ENCODE results near the gene C2orf72.

C2orf72 gene

DNA sequence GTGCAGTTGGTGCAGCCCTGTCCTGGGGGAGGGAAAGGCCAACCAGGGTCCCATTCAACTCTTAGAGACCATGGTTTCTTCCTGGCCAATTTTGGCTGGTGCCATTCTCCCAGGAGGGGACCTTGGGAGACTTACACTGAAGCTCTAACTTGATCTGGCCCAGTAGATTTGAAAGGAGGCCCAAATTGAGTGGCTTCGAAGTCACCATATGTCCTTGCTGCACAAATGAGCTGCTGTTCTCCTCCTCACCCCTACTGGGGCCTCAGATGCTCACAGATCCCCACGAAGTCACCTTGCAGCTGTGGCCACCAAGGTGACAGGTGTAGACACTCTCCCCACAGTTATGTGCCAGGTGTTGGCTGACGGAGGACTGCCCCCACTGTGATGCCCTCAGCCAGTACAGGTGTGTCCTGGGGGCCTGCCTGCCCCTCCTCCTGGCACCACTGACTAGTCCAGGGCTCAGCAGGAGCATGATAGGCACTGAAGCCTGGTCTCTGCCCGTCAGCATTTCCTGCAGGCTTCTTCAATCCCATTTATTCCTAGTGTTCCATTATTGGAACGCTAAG is 4.7 kb upstream of the C2orf72 start:
- Histone ChIP-seq H3K27ac (ENCODE audit: insufficient read depth, low read depth, low read length, poor library complexity, severe bottlenecking) (no peak overlapping the region), H3K27me3 (ENCODE audit: control insufficient read depth, insufficient read depth, low read length, poor library complexity, severe bottlenecking) (peaks cover 48% of the 10 kb centered on the region), H3K4me3 (ENCODE audit: insufficient read depth, low read depth, low read length) (no peak overlapping the region), H3K4me1 (ENCODE audit: control insufficient read depth, insufficient read depth, low read length) (no peaks in the 10 kb centered on the region), H3K36me3 (ENCODE audit: control insufficient read depth, insufficient read depth, low read length) (no peaks in the 10 kb centered on the region), H3K9me3 (ENCODE audit: control insufficient read depth, low read length) (no peaks in the 10 kb centered on the region)
- WGBS, 2 experiments: 78 to 81% methylated on average over 5 of the region's 5 CpGs

DNA sequence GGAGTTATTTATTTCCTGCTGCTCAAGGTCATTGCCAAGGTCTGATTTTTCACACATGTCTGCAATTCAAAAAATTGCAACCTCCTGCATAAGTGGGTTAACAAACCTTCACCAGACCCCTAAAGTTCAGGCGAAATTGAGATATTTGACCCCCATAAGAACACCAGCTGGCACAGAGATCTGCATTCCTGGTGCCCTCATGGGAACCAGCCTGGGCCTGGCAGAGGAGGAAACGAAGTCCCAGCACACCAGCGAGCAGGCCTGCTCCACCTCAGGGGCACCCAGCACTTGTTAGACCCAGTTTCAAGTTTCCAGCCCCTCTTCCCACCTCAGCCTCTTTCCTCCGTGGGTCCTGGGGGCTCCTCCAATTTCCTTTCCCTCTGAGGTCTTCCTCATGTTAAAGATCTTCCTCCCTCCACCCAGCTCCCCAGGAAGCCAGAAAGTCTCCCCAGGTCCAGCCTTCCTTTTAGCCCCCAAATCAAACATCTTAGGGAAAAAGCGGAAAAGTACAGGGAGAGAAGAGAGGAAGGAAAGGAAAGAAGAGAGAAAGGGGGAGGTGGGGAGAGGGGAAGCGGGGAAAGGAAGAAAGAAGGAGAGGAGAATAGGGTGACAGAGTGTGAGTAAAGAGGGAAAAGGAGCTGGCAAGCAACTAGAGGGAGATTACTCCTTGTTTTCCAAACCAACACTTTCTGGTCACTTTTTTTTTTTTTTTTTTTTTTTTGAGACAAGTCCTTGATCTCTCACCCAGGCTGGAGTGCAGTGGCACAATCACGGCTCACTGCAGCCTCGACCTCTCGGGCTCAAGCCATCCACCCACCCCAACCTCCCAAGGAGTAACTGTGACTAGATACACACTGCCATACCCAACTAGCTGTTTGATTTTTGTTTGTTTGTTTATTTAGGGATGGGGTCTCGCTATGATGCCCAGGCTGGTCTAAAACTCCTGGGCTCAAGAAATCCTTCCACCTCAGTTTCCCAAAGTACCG is 3.9 kb upstream of the C2orf72 start:
- WGBS, 2 experiments: 82 to 89% methylated on average over 11 of the region's 11 CpGs
- H3K27me3 ChIP-seq (ENCODE audit: control insufficient read depth, insufficient read depth, low read length, poor library complexity, severe bottlenecking): peaks cover 54% of the 10 kb centered on the region
- H3K36me3 ChIP-seq (ENCODE audit: control insufficient read depth, insufficient read depth, low read length): no peaks in the 10 kb centered on the region
- no peaks in the 10 kb centered on the region for H3K4me1 ChIP-seq (ENCODE audit: control insufficient read depth, insufficient read depth, low read length)
- no peaks in the 10 kb centered on the region for H3K9me3 ChIP-seq (ENCODE audit: control insufficient read depth, low read length)
- H3K27ac ChIP-seq (ENCODE audit: insufficient read depth, low read depth, low read length, poor library complexity, severe bottlenecking): no peak overlapping the region
- no peak overlapping the region for H3K4me3 ChIP-seq (ENCODE audit: insufficient read depth, low read depth, low read length)

DNA sequence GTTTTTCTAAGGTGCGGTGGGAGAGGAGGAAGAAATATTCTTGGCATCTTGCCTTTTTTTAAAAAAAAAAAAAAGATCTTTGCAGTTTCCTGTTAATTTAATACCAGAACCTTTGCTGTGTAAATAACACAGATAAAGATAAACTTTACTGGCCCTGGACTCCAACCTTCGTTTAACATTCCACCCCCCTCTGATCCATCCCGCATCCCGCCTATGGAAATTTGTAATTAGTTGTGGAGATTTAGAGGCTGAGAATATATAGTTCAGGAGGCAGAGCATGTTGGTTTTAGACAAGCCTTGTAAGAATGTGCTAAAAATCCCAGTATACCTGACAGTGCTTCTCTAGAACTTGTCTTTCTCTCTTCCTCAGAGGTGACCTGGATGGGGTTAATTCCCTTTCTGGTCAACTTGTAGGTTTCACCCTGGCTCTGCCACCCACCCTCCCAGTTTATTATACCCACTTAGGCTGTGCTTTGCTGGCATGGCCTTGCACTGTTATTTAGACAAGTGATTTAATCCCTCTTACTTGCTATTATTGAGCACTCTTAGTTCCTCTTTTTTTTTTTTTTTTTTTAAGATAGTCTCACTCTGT is 2.9 kb upstream of the C2orf72 start:
- 73 to 93% methylated on average over 3 of the region's 4 CpGs for WGBS, 2 experiments
- Histone ChIP-seq H3K27ac (ENCODE audit: insufficient read depth, low read depth, low read length, poor library complexity, severe bottlenecking) (no peak overlapping the region), H3K4me3 (ENCODE audit: insufficient read depth, low read depth, low read length) (no peak overlapping the region), H3K4me1 (ENCODE audit: control insufficient read depth, insufficient read depth, low read length) (no peaks in the 10 kb centered on the region), H3K9me3 (ENCODE audit: control insufficient read depth, low read length) (no peaks in the 10 kb centered on the region), H3K36me3 (ENCODE audit: control insufficient read depth, insufficient read depth, low read length) (no peaks in the 10 kb centered on the region), H3K27me3 (ENCODE audit: control insufficient read depth, insufficient read depth, low read length, poor library complexity, severe bottlenecking) (peaks cover 63% of the 10 kb centered on the region)

DNA sequence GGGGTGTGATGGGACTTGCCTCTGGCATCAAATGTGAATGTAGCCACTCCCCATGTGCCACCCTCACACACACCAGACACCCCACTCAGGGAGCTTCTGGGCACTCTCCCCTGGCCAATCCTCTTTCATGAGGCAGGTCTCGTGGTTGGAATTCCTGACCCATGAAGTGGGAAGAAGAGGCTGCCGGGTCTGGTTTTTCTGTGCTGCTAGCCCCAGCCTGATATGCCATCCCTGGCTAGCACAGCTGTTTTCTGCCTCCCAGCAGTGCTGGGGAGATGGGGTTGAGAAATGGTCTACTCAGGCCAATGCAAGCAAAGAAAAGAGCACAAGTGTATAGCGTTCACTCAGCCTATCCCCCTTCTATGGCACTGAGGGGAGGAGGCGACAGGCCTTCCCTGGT is 1.2 kb upstream of the C2orf72 start:
- Histone ChIP-seq H3K4me1 (ENCODE audit: control insufficient read depth, insufficient read depth, low read length) (no peaks in the 10 kb centered on the region), H3K9me3 (ENCODE audit: control insufficient read depth, low read length) (no peaks in the 10 kb centered on the region), H3K27ac (ENCODE audit: insufficient read depth, low read depth, low read length, poor library complexity, severe bottlenecking) (no peak overlapping the region), H3K27me3 (ENCODE audit: control insufficient read depth, insufficient read depth, low read length, poor library complexity, severe bottlenecking) (peaks cover 80% of the 10 kb centered on the region), H3K36me3 (ENCODE audit: control insufficient read depth, insufficient read depth, low read length) (no peaks in the 10 kb centered on the region), H3K4me3 (ENCODE audit: insufficient read depth, low read depth, low read length) (no peak overlapping the region)
- 71 to 73% methylated on average over 4 of the region's 4 CpGs for WGBS, 2 experiments

DNA sequence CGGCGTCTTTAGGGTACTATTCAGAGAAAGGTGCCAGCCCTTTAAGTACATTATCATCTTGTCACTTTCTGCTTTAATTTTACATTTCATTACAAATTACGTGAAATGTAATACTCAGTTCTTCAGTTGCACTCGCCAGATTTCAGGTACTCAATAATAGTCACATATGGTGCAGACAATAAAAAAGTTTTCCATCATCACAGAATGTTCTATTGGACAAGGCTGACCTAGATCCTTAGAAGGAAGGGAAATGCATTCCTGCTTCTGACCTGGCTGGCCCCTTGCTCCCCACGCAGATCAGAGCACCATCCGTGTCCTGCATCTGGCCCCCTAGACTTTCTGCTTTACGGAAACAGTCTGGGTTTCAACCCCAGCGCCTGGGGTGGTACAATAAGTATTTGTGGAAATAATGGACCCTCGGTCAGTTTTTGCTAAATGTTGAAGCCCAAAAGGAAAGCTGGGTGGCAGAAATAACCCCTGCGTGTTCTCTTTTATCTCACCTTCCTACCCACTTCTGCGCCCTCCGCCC is 681 bp upstream of the C2orf72 start:
- WGBS, 2 experiments: 68 to 78% methylated on average over 9 to 12 of the region's 12 CpGs
- Histone ChIP-seq H3K4me1 (ENCODE audit: control insufficient read depth, insufficient read depth, low read length) (no peaks in the 10 kb centered on the region), H3K27ac (ENCODE audit: insufficient read depth, low read depth, low read length, poor library complexity, severe bottlenecking) (no peak overlapping the region), H3K4me3 (ENCODE audit: insufficient read depth, low read depth, low read length) (no peak overlapping the region), H3K27me3 (ENCODE audit: control insufficient read depth, insufficient read depth, low read length, poor library complexity, severe bottlenecking) (peaks cover 85% of the 10 kb centered on the region), H3K36me3 (ENCODE audit: control insufficient read depth, insufficient read depth, low read length) (no peaks in the 10 kb centered on the region), H3K9me3 (ENCODE audit: control insufficient read depth, low read length) (no peaks in the 10 kb centered on the region)

DNA sequence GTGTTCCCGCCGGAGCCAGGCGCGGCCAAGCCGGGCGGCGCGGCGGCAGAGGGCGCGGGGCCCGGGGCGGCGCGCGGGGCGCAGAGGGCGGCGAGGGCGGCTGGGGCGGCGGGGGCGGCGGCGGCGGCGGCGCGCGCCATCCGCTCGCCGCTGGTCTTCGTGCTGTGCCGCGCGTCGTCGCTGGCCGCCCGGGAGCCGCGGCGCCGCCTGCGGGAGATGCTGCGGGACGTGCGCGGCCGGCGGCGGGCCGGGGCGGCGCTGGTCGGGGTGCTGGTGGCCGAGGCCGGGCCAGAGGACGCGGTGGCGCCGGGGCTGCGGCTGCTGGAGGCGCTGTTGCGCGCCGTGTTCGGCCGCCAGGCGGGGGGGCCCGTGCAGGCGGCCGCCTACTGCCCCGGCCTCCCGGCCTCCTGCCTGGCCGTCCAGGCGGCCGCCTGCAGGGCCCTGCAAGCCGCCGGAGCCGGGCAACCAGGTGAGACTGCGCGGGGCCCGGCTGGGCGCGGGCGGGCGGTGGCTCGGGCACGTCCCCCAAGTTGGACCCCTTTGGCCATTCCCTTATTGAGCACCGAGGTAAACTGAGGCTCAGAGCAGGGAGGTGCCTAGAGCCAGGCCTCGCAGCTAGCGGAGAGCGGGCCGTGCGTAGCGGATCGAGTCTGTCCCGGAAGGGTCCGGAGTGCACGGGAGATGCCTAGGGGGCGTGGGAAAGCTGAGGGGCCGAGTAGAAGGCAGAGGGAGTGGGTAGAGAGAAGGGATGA is 584 bp downstream of the C2orf72 start:
- no peak overlapping the region for H3K27ac ChIP-seq (ENCODE audit: insufficient read depth, low read depth, low read length, poor library complexity, severe bottlenecking)
- no peaks in the 10 kb centered on the region for H3K4me1 ChIP-seq (ENCODE audit: control insufficient read depth, insufficient read depth, low read length)
- 1% methylated on average over 104 of the region's 104 CpGs for WGBS, 2 experiments
- peak overlapping the region; percentile 26 for H3K4me3 ChIP-seq (ENCODE audit: insufficient read depth, low read depth, low read length)
- H3K27me3 ChIP-seq (ENCODE audit: control insufficient read depth, insufficient read depth, low read length, poor library complexity, severe bottlenecking): peaks cover 84% of the 10 kb centered on the region
- H3K9me3 ChIP-seq (ENCODE audit: control insufficient read depth, low read length): no peaks in the 10 kb centered on the region
- H3K36me3 ChIP-seq (ENCODE audit: control insufficient read depth, insufficient read depth, low read length): no peaks in the 10 kb centered on the region

DNA sequence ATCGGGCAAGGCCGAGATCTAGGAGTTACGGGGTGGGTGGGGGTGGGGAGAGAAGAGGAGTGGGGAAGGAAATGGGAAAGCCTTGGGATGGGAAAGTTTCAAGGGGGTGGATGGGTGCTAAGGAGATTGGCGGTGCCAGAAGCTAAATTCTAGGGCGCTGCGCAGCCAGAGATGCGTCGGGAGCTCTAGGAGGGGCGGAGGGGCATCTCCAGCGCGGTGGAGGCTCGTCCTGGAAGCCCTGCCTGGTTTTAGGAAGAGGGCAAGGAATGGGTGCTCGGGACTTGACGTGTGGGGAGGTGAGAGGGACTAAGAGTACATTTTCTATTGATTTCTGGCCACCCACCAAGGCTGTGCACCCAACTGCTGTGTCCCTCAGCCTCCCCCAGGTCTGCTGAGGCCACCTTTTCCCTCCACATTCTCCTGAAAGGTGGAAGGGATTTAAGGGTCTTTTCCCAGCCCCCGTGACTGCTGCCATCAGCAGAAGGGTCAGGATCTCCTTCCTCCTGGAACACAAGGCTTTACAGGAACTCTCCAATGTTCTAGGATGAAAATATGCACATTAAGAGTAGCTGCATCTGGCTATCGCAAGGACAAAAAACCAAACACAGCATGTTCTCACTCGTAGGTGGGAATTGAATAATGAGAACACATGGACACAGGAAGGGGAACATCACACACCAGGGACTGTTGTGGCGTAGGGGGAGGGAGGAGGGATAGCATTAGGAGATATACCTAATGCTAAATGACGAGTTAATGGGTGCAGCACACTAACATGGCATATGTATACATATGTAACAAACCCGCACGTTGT is 1.4 kb downstream of the C2orf72 start:
- WGBS, 2 experiments: 27 to 29% methylated on average over 20 of the region's 21 CpGs
- no peaks in the 10 kb centered on the region for H3K9me3 ChIP-seq (ENCODE audit: control insufficient read depth, low read length)
- no peak overlapping the region for H3K27ac ChIP-seq (ENCODE audit: insufficient read depth, low read depth, low read length, poor library complexity, severe bottlenecking)
- peaks cover 77% of the 10 kb centered on the region for H3K27me3 ChIP-seq (ENCODE audit: control insufficient read depth, insufficient read depth, low read length, poor library complexity, severe bottlenecking)
- H3K4me1 ChIP-seq (ENCODE audit: control insufficient read depth, insufficient read depth, low read length): no peaks in the 10 kb centered on the region
- H3K4me3 ChIP-seq (ENCODE audit: insufficient read depth, low read depth, low read length): peak overlapping the region; percentile 26
- no peaks in the 10 kb centered on the region for H3K36me3 ChIP-seq (ENCODE audit: control insufficient read depth, insufficient read depth, low read length)

DNA sequence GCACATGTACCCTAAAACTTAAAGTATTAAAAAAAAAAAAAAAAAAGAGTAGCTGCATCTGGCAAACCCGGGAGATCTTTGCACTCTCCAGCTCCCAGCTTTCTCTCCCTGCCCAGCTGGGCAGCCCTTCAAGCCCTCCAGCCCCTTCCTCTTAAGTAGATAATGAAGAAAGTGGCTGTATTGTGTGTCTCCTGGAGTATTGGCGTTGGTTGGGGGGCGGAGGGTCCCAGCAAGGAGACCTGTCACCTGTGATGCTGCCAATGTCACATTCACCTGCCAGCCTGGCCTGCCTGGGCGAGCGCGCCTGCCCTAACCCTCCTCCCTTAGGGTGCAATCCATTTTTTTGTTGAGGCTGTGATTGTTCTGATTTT is 2.0 kb downstream of the C2orf72 start:
- Histone ChIP-seq H3K4me3 (ENCODE audit: insufficient read depth, low read depth, low read length) (no peak overlapping the region), H3K36me3 (ENCODE audit: control insufficient read depth, insufficient read depth, low read length) (no peaks in the 10 kb centered on the region), H3K4me1 (ENCODE audit: control insufficient read depth, insufficient read depth, low read length) (no peaks in the 10 kb centered on the region), H3K27me3 (ENCODE audit: control insufficient read depth, insufficient read depth, low read length, poor library complexity, severe bottlenecking) (peaks cover 72% of the 10 kb centered on the region), H3K9me3 (ENCODE audit: control insufficient read depth, low read length) (no peaks in the 10 kb centered on the region), H3K27ac (ENCODE audit: insufficient read depth, low read depth, low read length, poor library complexity, severe bottlenecking) (no peak overlapping the region)
- WGBS, 2 experiments: 70 to 81% methylated on average over 6 of the region's 6 CpGs

DNA sequence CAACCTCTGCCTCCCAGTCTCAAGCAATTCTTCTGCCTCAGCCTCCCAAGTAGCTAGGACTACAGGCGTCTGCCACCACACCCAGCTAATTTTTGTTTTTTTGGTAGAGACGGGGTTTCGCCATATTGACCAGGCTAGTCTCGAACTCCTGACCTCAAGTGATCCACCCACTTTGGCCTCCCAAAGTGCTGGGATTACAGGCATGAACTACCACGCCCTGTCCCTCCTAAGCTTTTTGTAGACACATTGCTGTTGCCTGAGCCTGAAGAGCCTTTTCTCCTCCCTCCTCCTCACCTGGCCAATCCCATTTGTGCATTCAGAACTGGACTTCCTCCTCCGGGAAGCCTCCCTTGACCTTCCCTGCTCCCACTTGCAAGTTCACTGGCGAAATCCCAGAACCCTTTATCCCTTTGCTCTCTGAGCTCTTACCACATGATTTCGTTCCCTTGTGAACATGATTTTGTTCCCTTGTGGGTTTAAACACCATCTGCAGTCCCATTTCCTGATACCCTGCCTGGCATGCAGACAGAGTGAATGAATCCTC is 2.6 kb downstream of the C2orf72 start:
- no peaks in the 10 kb centered on the region for H3K9me3 ChIP-seq (ENCODE audit: control insufficient read depth, low read length)
- no peaks in the 10 kb centered on the region for H3K4me1 ChIP-seq (ENCODE audit: control insufficient read depth, insufficient read depth, low read length)
- 85% methylated on average over 8 of the region's 8 CpGs for WGBS, 2 experiments
- H3K27me3 ChIP-seq (ENCODE audit: control insufficient read depth, insufficient read depth, low read length, poor library complexity, severe bottlenecking): peaks cover 66% of the 10 kb centered on the region
- no peak overlapping the region for H3K4me3 ChIP-seq (ENCODE audit: insufficient read depth, low read depth, low read length)
- H3K36me3 ChIP-seq (ENCODE audit: control insufficient read depth, insufficient read depth, low read length): no peaks in the 10 kb centered on the region
- no peak overlapping the region for H3K27ac ChIP-seq (ENCODE audit: insufficient read depth, low read depth, low read length, poor library complexity, severe bottlenecking)
